ENCODE data around the gene STIMATE.

The STIMATE gene

DNA sequence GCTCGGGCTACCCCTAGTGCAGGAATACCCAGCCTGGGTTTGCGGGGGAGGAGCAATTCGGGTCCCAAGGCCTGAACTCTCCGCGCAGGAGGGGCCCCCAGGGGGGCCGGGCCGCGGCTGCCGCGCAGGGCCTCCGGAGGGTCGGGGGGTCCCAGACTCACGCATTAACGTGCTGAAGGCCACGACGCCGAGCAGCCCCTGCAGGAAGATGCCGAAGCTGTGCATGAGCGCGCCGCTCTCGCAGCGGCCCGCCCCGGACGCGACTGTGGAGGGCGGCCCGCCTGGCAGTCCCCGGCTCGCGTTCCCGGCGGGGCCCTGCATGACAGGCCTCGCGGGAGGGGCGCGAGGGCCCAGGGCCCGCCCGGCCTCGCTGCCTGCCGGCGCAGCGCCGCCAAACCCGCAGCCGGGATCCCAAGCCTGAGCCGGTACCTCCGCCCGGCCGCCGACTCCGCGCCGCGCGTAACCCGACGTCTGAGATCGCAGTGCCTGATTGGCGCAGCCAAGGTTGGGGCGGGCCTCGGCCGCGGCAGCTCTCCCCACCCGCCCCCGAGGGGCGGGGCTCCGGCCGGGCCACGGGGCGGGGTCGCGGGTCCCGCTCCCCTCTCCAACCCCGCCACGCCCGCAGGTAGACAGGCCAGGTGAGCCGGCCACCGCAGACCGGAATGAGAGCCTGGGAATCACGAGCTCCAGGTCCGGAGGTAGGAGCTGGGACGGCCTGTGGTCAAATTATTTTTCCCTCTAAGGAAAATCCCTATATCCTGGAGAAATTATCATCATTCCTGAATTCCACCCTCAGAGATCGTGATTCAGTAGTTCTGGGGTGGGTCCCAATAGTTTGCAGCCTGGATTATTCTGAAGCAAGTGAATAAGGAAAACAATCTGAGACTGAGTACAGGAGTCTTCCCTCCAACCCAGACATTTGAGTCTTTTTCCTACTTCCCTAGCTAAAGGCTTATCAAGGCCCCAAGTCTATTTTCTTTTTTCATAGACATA is at the start of gene STIMATE:
STIMATE (minus strand) TSS at position 419 of the 993 bp plus-strand sequence; CDS start at position 321, 98 bp downstream.
- DNase-seq, result peak; percentile 77 to 81

DNA sequence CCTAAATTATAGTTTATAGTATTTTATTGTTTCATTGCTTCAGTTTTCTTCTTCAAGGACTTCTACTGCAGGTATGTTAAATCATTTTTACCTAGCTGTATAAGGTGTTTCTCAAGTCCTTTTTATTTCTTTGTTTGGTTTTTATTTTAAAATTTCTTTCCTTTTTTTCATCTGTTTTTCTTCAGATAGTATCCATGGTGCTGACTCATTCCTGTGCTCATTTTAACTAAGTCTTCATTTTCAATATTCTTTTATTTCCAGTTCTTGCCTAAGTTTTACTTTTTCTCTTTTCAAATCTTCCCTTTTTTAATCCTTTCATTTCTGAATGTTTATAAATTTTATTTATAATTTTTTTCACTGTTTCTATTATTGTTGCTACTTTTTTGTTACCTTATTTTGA is 42.3 kb upstream of the STIMATE start:
- DNase-seq, result no peak

DNA sequence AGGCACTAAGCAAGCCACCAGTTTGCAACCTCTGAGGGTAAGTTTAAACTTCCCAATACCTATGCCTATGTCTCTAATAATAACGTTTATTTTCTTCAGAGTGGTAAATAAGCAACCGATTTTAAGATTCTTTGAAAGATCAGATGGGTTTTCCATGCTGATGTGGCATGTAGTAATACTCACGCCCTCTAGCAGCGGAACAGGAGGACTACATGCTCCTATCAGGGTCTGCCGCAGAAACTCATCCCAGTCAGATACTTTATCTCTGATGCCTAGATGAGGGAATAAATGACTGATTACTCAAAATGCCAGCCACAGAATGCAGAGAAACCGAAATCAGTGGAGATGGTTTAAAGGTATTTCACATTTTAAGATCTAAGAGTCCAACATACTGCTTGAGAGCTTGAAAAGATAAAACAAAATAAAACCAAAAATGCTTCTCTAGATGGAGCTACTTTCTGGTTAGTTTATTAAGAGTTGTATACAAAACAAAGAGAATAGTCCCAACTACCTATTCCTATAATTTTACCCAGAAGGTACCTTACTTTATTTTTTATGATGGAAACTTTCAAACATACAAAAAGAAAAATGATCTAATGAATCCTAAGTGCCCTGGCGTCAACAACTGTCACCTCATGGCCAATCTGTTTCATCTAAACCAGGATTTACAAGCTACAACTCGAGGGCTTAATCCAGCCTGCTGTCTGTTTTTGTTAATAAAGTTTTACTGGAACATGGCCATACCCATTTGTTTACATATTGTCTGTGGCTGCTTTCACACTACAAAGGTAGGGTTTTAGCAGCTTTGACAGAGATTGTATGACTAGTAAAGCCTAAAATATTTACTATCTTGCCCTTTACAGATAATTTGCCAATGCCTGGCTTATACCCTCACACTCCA is 37.5 kb upstream of the STIMATE start:
- peak; percentile 7 to 48 for DNase-seq

DNA sequence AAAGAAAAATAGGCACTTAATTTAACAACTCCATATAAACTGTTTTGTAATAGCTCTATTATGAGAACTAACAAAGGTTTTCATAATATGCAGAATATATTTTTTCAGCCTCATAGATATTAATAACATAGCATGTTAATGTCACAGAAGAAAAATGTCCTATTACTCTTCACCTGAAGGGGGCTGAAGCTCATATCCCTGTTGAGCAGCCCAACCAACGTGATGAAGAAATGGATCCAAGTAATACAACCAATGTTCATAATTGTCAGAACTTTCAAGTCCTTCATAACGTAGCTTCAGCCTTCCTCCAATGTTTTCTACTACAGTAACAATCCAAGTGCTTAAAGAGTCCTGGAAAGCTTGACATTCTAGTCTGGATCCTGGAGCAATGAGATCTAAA is 34.5 kb upstream of the STIMATE start:
- no peak for DNase-seq

DNA sequence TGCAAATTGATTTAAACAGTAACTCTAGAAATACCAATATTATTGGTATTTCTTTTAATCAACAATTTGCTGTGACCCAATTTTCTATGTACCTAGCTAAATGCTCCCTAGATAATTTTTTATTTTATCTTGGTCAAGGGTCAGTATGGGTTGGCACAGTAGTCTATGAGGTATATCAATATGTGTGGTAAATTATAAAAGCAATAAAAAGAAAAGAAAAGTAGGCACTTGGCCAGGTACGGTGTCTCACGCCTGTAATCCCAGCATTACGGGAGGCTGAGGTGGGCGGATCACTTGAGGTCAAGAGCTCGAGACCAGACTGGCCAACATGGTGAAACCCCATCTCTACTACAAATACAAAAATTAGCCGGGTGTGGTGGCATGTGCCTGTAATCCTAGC is 34.0 kb upstream of the STIMATE start:
- DNase-seq, result no peak

DNA sequence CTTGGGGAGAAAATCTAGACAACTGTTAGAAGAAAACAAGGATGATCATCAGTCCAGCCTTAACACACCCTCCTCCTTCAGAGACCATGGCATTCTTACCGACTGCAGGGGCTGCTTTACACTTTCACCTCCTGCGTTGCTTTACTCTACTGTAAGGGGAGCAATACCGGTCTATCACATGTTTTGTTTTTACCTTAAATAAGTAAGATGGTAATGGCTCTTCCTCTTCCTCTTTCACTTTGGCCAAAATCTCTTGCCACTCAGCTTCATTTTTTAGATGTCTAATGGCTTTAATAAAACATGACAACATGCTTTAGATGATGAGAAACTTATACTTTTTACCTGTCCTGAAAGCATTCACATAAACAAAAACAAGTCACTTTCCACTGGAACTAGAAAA is 33.4 kb upstream of the STIMATE start:
- DNase-seq, result no peak

DNA sequence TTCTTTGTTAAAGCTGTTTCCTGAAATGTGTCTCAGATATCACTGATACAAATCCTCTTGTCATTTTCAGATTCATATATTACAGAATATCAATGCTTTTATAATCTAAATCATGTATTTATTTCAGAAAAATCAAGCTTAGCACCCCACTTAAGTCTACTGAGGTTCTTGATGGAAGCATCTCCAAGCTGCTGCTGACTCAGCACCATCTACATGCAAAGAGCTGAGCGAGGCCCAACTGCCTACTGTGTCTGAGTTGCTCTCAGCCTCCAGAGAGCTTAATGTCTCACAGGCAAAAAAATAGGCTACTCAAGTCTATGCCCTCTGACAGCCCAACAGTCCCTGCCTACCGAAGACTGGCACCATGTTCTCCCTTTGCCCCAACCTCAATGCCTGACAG is 29.2 kb upstream of the STIMATE start:
- no peak for DNase-seq

DNA sequence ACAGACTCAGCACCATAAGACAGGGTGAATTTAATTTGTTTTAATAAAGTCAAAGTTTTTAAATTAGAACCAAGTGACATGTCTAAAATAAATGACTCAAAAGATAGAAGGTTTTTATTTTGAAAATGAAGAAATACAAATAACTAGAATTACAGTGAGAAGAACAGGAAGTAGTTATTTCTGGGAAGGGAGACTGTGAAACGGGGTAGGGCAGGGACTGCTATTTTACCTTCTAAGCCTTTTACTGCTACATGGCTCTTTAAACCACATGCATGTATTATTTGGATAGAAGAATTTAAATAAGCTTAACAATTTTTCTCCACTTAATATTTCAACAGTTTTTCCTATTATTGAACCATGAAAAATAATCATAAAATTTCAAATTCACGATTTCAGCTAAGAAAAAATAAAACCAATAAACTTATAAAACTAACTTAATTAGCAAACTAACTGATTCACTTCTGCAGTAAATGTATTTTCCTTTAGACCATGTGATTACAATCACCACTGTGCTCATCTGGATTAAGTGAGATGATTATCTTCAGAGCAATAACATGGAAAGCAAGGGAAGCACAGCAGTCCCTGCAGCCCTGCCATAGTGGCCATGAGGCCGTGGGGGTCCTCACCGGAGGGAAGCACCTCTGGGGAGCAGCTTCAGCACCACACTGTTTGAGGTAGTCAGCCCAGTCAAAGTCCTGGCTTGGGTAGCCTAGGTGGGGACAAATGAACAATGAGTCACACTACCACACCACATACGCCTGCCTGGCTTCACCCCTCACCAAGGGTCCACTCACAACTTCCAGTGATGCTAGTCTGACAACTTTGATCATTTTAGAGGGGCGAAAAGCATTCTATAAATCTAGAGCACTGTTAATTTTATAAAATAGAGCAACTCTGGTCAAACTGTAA is 28.3 kb upstream of the STIMATE start:
- DNase-seq, result no peak

DNA sequence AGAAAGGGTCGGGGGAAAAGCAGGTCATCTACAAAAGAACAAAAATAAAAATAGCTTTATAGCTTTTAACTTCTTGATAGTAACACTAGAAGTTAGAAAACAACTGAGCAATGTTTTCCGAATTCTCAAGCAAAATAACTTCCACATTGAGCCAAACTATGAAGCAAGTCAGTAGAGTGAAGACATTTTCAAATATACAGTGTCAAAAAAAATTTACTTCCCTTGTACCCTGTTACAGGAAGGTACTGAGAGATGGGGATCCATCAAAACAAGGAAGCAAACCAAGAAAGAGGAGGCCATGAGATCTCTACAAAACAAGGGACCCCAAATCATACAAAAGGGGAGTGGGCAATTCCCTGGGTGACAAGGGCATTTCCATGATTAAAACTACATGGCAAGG is 26.6 kb upstream of the STIMATE start:
- DNase-seq, result no peak

DNA sequence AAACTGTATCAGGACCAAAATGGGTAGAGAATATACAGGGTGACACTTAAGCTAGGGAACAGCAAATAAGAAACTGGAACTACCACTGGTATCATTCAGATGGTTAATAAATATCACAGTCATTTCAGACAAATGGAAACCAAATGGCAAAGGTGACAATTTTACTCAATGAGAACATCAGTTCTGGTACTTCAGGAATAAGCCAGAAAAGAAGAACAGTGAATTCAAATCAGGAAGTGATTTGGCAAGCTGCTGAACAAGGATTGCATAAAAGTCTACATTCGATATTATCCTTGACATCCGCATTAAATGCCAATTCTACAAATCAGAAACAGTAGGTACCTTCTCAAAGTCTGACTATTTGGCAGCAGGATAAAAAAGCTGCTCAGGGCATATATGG is 23.5 kb upstream of the STIMATE start:
- DNase-seq, result no peak

DNA sequence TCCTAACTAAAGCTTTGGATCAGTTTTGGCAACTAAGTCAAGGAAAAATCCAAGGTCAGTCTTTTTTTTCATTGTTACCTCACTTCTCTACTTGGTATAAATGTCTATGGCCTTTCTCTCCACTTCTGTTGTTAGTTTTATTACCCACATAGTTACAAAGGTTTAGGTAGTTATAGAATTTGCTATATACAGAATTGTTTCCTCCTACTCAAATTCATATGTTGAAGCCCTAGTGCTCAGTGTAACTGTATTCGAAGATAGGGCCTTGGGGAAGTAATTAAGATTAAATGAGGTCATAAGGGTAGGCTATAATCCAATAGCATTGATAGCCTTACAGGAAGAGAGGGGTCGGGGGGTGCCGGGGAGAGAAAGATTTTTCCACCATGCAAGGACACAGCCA is 19.7 kb upstream of the STIMATE start:
- no peak for DNase-seq

DNA sequence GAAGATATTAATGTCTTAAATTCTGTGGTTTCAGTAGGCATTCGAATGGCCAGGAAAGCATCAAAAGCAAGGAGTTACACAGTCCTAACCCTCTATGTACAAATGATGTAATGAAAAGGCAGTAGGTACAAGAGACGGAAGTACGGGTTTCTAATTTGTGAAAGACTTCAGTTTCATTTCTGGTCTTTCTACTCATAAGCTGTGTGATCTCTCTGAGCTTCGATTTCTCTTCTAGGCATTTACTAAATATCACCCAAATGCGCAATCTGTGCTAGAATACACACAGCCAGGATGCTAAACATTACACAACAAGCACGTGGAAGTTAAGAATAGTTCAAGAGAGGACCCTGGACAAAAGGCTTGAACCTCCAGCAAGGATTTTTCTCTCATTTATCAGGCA is 17.9 kb upstream of the STIMATE start:
- no peak for DNase-seq

DNA sequence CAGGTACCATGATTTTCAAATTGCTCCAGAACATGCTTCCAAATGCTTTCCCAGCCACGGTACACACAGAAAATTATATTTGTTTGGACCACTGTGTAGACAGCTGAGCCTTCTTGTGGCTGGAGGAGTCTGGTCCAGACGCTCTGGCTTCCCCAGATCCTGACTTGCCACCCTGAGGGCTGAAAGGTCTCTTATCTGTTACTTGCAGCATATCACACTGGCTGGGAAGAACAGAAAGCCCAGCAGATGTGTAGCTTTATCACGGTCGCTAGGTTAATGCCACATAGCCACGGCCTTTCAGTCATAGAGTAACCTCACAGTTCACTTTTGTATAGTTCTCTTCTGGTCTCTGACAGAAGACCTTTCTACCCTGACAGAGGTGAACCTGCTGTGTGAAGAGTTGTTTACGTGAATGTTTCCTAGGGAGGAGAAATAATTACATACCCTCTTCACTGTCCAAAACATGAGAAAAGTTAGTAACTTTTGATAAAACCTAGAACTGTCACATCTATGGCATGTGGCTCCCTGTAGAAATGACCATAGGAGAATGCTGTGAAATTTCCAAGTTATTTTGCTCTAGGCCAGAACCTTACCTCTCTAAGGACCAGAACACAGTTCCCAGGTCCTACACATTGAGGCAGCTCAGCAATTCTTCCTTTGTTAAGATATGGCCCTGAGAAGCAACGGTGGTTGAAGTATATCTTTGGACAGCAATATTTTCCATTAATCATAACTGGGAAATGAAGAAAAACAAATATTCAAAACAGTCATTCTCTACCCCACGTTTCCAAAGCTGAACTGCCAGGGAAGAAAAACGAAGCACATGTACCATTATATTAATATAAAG is 15.8 kb upstream of the STIMATE start:
- no peak for DNase-seq

DNA sequence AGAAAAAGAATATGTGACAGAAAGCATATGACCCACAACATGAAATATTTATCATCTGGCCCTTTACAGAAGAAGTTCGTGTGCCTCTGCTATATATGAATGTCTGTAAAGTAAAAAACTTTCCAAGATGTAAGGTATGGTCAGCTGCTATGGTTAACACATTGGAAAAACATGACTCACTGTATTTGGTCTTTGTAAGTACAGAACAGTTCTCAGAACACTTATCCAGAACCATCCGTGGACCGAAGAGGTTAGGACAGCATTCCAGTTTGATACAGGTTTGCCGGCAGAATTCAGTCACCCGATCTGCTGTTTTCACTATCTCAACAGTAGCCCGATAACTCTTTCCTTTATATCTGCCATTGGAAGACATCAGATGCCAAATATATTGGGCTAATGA is 13.5 kb upstream of the STIMATE start:
- DNase-seq, result no peak

DNA sequence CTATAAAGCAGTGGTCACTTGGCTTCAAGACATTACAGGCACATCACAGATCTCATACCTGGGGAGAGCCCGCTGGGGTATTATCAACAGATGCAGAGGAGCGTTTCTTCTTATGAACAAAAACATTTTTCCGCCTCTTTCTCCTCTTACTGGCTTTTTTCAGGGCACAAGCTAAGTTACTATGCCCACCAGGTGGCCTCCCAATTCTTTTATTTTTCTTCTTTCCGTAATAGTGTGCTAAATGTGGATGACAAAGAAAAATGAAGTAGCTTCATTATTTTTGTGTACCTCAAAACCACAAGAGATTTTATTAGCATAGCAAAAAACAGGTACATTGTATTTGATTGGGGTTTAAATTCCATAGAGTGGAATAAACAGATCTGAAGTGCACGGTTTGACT is 10.1 kb upstream of the STIMATE start:
- no peak for DNase-seq

DNA sequence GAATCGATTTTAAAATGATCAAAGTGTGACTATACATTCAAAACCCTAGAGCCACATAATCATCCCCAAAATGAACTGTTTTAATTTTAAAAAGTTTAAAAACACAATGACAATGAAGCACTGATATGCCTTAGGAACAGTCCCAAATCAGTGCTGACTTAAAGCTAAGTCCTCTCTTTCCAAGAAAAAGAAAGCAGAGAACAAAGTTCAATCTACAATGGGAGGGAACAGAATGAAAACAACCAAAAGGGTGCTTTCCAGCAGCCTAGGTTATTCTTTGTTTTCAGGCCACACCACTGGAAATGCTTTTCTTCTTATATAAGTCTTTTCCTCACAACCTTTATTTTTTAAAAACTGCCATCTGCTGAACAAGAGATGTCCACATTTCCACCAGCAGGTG is 7.2 kb upstream of the STIMATE start:
- no peak for DNase-seq

DNA sequence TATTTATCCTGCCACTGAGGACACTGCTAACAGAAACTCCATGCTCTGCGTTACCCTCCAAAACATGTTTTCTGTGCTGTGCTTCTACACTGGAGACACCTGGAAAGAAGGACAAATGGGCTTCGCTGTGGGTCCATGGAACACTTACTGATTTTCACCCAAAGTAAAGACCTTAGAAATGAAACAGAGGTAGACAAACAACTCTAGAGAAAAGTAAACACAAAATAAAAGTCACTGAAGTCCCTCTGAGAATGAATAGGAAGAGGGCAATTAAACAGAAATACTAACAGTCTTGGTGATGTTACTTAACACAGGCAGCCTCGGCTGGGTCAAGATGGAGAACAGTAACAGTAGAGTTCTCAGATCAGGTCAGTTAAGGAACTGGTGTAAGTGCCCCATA is 6.7 kb upstream of the STIMATE start:
- DNase-seq, result no peak

DNA sequence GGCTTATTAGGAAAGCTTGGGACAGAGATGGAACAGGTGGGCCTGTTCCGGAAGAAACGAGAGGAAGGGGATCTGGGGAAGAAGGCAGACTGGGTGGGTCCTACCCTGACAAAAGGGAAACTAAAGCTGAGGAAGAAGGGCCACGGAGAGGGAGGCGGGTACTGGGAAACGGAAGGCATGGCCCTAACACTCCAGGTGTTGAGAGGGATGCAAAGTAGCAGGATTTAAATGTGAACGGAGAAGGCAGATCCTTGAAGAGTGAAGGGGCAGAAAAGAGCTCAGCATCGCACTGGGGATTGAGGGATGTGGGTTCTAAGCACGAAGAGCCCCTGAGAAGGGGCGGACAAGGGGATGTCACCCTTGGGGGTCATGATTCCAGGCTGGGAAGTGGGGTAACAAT is 735 bp downstream of the STIMATE start:
- DNase-seq, result no peak

DNA sequence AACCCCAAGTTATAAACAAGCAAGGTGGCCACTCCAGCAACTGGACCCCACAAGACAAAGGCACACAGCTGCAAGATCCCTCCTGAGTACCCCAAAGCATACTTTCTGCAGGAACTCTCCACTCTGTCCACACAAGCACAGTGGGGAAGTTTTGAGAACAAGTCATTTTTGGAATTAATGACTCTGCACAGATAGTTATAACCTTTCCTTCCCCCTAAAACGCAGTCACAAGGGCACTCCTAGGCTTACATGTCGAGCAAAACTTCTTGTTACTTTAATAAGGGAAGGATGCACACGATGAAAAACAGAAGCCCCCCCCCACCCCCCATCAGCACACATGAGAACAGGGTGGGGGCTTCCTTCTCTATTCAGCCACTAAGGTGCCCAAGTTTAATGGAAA is 1.2 kb downstream of the STIMATE start:
- no peak for DNase-seq

DNA sequence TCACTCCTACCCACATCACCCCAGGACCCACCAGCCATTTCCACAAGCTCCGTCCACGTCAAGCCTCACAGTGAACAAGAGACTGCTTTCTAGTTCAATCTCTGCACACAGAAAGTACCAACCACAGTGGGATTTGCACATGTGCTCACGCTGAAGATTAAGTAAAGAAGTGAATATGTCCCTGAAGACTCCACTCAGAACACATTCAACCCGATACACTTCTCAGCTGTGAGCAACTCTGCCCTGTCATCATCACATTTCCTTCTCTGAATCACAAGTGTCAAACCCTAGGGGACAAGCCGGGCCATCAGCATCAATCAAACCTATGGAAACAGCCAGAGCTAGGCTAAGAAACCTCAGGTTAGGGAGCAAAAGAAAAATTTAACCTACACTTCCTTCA is 1.9 kb downstream of the STIMATE start:
- no peak for DNase-seq

DNA sequence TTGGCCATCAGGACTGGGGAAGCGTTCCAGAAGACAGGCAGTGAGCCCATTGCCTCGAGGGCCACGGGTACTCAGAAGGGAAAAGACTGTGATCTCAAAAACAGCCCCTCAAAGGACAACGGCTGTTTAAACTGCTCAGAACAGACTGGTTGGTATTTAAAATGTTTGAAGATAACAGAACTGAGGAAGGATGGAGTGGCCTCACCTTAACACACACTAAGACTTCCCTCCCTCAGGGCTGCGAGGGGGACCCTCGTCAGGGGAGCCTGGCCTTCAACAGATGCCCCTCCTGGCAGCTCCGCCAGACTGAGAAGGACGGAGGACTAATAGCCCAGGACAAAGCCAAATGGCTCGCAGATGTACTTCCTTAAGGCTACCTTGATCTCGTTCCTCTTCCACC is 2.6 kb downstream of the STIMATE start:
- no peak for DNase-seq

DNA sequence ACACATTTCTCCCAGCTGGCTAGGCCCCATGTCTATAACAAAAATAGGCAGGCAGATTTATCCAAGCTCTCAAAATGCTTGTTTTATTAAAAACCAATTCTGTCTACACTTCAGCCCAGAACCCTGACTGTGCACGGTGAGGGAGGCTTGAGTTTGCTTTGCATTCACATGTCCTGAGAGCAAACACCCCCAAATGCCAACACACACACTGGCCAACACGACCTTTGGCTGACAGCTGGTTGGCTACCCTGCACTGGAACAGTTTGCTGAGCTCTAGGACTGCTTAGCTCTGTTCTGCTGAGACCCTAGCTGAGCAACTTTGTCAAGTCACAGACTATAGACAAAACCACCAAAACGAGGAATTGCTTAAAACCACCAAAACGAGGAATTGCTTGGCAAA is 3.6 kb downstream of the STIMATE start:
- no peak for DNase-seq

All from hippocampal formation (tissue), 2 donors.